A204.1 (cell line): ENCODE results near the gene FOLR2.
"Not testable (repeated sequence)": the region's sequence is repeated elsewhere in the genome, so short reads cannot be mapped to it uniquely, and the experiment has no call there.

Source experiments
- FAIRE-seq: peaks from 2 replicates; lab custom pipeline; 2012; peaks lifted over from hg19 to GRCh38; lab: Jason Lieb, UNC

Gene FOLR2

GRCh38 chr11:72240461-72241290 lies 24.1 kb downstream of the FOLR2 start:
- FAIRE-seq = no peak

GRCh38 chr11:72241291-72241781 lies 24.7 kb downstream of the FOLR2 start:
- FAIRE-seq = no peak

- no peak for FAIRE-seq
Observed at GRCh38 chr11:72242141-72242540, 25.5 kb downstream of the FOLR2 start.

- FAIRE-seq = no peak
Observed at GRCh38 chr11:72243173-72244059, 26.8 kb downstream of the FOLR2 start.

GRCh38 chr11:72244060-72244360 lies 27.4 kb downstream of the FOLR2 start, which contains the start of gene PHOX2A:
TSS of gene PHOX2A (minus strand) at chr11:72244176. CDS start at chr11:72244004, 172 bp downstream.
- no peak for FAIRE-seq

- FAIRE-seq = no peak
Observed at GRCh38 chr11:72244361-72245262, 28.0 kb downstream of the FOLR2 start.

GRCh38 chr11:72245263-72245816 lies 28.7 kb downstream of the FOLR2 start:
- FAIRE-seq = no peak

GRCh38 chr11:72247584-72247983 lies 31.0 kb downstream of the FOLR2 start:
- FAIRE-seq = no peak

GRCh38 chr11:72249961-72250360 lies 33.4 kb downstream of the FOLR2 start:
- no peak for FAIRE-seq

GRCh38 chr11:72250661-72251464 lies 34.3 kb downstream of the FOLR2 start:
- no peak for FAIRE-seq

- no peak for FAIRE-seq
Observed at GRCh38 chr11:72251614-72252013, 35.0 kb downstream of the FOLR2 start.

GRCh38 chr11:72253392-72253791 lies 36.8 kb downstream of the FOLR2 start:
- no peak for FAIRE-seq

- FAIRE-seq = no peak
Observed at GRCh38 chr11:72254299-72254993, 37.9 kb downstream of the FOLR2 start.

- no peak for FAIRE-seq
Observed at GRCh38 chr11:72257570-72257969, 41.0 kb downstream of the FOLR2 start.

GRCh38 chr11:72259490-72259889 lies 42.9 kb downstream of the FOLR2 start:
- FAIRE-seq = no peak

GRCh38 chr11:72260574-72260973 lies 44.0 kb downstream of the FOLR2 start:
- FAIRE-seq = no peak

GRCh38 chr11:72263361-72263760 lies 46.8 kb downstream of the FOLR2 start:
- FAIRE-seq = no peak

GRCh38 chr11:72265951-72266350 lies 49.4 kb downstream of the FOLR2 start:
- no peak for FAIRE-seq

GRCh38 chr11:72266960-72267359 lies 50.4 kb downstream of the FOLR2 start:
- not testable (repeated sequence) for FAIRE-seq

GRCh38 chr11:72267956-72268617 lies 51.5 kb downstream of the FOLR2 start:
- FAIRE-seq = peak; percentile 96
